Activated CD8-positive, alpha-beta memory T cell treated with anti-CD3 and anti-CD28 coated beads, Interleukin-2, amount 50 U/mL, for 4 hours (primary cell): ENCODE data around the gene ADCY7.

Experiments
- DNase-seq: peaks from one replicate; pipeline ENCODE4 v3.0.0-alpha.2; 2020

Gene ADCY7

DNA sequence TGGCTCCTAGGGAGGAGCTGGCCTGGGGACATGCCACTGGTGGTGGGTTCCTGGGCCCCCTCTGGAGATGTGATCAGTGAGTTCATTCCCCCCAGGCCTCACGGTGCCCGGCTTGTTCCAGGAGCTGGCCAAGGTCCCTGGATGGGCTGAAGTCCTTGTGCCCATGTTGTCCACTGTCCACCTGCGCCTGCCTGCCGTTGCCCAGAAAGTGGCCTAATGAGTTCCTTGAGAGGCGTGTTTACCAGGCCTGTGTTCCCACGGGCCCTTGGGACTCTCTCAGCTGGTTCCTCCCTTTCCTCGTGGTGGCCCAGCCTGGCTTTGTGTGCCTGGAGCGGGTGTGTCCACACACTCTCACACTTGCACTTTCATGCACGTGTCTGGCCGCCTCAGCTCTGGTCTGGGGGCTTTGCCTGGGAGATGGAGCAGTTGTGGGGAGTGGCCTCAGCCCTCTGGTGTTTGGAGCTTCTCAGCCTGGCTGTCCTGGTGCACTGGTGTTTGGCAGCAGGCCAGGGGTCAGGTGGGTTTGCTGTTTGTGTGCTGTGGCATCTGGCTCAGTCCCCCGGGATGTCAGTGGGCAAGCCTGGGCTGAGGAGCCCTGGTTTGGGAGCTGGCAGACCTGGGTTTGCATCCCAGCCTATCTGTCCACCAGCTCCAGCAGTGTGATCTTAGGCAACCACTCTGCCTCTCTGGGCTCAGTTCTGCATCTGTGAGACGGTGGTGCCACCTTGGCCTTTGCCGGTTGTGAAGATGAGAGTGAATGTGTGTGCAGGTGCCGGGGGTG lies 18.0 kb downstream of the ADCY7 start:
- DNase-seq, result no peak

DNA sequence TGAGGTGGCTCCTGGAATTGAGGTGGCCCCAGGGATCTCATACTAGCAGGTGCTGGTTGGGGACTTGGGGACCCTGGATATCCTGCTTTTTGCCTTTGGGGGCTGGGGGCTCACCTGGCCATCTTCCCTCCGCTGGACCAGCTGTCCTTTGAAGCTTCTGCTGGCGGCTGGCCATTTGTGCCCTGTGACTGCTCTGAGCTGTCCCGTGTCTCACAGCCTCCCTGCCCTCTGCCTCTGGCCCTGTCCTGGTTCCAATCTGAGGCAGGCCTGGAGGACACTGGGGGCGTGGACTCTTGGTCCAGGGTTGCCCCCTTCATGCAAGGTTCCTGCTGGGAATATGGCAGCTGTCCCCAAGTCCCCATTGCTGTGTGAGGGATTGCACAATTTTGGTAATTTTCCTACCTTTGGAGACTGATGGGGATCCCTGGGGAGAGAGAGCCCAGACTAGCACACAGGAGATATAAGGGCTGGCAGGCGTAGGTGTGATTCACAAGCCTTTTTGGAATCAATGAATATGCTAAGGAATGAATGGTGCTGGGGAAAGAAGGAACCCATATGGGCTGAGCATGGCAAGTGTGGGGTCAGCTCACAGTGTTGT lies 19.2 kb downstream of the ADCY7 start:
- DNase-seq, result no peak

DNA sequence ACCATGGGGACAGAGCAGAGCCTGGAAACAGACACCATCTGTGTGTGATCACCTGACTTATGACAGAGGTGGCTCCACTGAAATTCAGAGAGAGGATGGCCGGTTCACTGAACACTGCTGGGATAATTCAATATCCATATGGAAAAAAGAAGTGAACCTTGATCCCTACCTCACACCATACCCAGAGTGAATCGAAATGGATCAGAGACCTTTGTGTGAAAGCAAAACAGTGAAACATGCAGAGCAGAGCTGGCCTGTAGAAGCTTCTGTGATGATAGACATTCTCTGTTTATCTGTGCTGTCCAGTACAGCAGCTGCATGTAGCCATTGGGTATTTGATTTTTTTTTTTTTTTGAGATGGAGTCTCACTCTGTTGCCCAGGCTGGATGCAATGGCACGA lies 20.3 kb downstream of the ADCY7 start:
- DNase-seq, result no peak

DNA sequence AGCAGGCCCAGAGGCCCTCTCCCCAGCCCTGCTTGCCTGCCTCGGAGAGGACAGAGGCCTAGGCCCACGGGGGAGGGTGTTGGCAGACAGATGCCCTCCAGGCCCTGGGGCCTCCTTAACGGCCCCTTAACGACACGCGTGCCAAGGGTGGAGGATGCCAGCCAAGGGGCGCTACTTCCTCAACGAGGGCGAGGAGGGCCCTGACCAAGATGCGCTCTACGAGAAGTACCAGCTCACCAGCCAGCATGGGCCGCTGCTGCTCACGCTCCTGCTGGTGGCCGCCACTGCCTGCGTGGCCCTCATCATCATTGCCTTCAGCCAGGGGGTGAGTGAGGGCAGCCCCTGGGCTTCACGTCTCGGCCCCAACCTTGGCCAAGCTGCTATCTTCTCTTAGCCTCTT lies 21.7 kb downstream of the ADCY7 start:
- no peak for DNase-seq

DNA sequence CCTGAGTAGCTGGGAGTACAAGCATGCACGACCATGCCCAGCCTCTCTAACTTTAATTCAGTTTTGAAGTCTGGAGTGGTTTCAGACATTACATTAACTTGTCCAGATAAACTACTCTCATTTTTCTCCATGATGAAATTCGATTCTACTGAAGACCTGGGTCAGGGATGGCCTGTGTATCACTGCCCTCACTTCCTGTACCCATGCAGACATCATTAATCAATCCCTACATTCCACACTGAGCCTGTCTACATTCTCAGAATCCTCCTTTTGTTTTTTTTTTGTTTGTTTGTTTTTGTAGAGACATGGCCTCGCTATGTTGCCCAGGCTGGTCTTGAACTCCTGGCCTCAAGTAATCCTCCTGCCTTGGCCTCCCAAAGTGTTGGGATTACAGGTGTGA lies 22.6 kb downstream of the ADCY7 start:
- no peak for DNase-seq

DNA sequence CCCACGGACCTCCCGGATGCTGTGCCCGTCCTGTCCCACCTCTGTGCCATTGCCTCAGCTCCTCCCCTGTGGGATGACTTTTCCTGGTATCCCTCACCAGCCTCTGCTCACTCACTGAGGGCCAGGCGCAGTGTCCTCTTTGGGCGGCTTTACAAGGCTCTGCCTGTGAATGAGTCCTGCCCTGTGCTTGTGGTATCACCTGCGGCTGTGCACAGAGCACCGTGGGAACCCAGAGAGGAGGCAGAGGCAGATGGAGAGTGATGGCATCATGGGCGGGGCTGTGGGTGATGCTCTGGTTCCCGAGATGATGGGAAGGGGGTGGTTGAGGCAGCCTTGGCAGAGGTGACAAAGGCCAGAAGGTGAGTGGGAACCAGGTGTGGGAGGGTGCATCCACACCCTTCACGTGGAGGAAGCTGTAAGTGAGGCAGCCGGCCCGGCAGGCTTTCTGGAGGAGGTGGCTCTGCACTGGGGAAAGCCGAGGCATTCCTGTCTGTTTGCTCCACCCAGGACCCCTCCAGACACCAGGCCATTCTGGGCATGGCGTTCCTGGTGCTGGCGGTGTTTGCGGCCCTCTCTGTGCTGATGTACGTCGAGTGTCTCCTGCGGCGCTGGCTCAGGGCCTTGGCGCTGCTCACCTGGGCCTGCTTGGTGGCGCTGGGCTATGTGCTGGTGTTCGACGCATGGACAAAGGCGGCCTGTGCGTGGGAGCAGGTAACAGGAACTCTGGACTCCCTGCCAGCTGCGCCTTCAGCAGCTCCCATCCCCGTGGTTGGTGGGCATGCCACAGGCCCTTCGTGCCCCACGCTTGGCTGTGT lies 23.8 kb downstream of the ADCY7 start:
- DNase-seq, result no peak

DNA sequence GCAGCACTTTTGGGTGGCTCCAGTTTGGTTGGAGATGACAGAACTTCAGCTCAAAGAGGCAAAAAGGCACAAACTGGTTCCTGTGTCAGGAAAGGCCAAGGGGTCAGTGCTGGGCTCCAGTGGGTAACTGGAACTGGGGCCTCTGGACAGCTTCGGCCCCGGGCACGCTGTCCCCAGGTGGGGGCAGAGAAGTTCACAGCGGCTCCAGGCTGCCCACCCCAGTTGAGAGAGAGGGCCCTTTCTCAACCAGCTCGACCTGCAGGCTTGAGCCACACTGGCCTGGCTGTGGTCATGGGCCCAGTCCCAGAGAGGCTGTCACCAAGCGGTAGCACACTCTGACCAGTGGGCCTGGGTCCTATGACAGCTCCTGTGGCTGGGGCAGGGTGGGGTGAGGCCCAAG lies 24.5 kb downstream of the ADCY7 start:
- no peak for DNase-seq

DNA sequence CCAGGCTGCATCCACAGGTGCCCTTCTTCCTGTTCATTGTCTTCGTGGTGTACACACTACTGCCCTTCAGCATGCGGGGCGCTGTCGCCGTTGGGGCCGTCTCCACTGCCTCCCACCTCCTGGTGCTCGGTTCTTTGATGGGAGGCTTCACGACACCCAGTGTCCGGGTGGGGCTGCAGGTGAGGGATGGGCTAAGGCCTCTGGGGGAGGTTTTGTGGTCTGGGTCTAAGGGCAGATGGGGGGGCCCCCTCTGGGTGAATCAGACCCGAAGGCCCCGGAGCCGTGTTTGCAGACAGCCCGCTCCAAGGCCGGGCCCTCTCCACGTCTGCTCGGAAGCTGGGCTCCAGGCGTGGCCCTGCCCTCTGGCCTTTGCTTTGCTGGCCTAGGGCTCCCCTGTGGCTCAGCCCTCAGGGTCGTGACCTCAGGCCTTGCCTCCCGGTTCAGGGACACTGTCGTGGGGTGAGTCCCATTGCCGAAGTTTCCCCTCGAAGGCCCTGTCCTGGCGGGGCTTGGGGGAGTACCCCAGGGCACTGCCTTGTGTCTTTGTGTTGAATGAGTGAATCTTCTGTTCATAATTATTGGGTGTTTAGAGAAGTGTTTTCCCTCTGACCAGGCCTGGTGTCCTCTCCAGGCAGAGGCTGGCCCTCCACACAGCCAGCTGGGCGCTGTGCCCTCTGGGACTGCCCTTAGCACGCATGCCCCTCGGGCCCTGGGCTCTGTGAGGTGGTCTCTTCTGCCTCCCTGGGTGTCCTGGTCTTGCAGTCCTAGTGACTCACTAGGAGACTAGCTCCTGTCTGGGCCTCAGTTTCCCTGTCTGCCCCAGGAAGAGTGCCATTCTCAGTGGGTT lies 25.6 kb downstream of the ADCY7 start:
- DNase-seq, result no peak

DNA sequence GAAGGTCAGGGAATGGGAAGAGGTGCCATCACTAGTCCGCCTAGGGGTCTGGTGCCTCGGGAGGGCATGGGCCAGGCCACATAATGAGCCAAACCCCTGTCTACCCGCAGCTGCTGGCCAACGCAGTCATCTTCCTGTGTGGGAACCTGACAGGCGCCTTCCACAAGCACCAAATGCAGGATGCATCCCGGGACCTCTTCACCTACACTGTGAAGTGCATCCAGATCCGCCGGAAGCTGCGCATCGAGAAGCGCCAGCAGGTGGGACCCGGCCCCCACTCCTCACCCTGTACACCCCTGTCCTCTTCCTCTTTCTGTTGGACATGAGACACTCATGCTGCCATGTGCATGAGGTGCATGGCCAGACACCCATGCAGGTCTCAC lies 26.2 kb downstream of the ADCY7 start:
- DNase-seq, result no peak

DNA sequence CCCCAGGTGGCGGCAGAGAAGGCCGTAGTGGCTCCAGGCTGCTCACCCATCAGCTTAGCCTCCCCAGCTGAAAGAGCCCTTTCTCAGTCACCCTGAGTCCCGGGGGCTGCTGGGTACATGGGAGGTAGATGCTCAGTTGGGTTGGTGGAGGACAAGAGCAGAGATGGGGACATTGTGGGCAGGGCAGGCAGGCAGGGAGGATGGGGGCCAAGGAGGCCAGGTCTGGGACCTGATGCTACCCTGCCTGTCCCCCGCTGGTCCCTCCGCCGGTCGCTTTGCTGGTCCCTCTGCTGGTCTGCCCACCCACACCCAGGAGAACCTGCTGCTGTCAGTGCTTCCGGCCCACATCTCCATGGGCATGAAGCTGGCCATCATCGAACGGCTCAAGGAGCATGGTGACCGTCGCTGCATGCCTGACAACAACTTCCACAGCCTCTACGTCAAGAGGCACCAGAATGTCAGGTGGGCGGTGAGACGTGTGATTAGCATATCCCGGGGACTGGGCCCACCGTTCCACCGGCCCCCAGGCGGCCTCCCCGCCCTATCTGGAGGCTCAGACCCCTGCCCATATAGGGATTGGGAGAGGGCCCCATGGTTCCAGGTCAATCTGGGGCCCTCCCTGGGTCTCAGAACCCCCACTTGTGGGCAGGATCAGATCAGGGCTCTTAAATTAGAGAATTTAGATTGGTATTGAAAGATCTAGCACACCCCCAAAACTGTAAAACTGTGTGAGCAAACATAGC lies 26.9 kb downstream of the ADCY7 start:
- DNase-seq, result no peak

DNA sequence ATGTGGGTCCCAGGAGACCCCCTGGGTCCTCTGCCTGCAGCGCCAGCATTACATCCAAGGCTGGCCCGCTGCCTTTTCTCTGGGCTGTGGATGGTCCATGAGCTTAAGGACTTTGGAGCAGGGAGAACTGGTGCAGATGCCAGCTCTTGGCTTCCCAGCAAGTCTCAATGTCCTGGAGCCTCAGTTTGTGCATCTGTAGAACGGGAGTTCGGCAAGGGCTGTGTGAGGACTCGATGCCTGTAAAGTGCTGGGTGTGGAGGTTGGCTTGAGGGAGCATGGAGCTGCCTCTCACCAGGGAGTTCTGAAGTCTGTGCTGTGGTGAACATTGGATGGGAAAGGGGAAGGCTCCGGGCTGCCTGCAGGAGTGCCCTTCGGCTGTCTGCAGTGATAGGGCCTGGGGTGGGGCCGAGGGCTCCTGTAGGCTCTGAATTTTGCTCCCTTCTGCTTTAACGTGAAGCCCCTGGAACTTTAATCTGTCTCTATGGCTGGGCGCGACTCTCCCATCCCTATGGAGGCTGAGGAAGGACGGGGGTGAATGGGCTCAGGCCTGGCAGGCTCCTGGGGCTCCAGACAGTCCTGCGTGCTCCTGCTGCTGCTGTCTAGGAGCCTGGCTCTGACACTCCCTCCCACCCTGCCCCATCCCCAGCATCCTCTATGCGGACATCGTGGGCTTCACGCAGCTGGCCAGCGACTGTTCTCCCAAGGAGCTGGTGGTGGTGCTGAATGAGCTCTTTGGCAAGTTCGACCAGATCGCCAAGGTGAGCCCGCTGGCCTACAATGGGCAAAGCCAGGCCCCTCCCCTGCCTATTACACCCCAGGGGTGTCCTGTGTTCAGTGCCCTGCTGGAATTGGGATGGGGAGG lies 27.9 kb downstream of the ADCY7 start:
- no peak for DNase-seq

DNA sequence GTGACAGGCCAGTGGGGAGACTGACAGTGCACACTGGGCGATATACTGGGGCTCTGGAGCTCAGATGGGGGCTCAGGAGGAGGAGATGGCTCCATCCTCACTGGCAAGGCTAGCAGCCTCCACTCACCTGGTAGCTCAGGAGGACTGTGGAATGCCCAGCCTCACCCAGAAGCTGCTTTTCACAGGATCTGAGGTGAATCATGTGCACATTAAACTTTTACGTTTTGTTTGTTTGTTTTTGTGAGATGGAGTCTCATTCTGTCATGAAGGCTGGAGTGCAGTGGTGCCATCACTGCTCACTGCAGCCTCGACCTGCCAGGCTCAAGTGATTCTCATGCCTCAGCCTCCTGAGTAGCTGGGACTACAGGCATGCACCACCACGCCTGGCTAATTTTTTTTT lies 28.6 kb downstream of the ADCY7 start:
- DNase-seq, result no peak

DNA sequence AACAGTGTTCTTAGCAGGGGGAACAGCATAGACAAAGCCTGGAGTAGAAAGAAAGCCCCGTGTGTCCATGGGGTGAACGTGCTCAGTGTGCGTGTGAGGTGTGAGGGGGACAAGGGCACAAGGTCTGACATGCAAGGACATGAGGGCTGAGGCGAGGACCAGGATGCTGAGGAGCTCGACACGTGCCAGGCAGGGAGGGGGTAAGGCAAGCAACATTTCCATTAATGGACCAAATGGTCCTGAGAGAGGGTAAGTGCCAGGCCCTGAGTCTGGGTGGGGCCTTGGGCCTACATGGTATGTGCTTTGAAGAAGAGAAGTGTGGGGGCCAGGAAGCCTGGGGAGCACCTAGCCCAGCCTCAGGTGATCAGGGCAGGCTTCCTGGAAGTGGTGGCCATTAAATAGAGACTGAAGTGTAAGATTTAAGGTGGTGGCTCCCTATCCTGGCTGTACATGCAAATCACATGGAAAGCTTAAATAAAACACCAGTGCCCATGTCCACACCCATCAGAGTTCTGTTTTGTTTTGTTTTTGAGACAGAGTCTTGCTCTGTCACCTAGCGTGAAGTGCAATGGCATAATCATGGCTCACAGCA lies 29.3 kb downstream of the ADCY7 start:
- DNase-seq, result no peak

DNA sequence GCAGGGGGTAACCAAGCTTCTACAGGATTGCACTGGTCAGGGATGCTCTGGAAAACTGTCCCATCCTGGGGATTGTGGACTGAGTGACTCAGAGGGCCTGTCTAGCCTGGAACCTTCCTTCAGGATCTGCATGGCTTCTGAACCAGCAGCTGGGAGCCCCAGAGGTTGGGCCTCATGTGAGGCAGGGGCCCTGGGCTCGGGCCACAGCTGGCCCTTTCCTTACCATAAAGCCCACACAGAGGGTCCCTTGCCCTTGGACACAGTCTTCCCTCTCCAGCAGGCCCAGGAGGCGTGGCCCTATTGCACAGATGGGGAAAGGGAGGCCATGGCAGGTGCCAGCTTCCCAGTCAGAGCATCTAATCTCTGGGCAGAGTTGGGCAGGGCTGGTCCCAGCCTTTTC lies 30.5 kb downstream of the ADCY7 start:
- no peak for DNase-seq

DNA sequence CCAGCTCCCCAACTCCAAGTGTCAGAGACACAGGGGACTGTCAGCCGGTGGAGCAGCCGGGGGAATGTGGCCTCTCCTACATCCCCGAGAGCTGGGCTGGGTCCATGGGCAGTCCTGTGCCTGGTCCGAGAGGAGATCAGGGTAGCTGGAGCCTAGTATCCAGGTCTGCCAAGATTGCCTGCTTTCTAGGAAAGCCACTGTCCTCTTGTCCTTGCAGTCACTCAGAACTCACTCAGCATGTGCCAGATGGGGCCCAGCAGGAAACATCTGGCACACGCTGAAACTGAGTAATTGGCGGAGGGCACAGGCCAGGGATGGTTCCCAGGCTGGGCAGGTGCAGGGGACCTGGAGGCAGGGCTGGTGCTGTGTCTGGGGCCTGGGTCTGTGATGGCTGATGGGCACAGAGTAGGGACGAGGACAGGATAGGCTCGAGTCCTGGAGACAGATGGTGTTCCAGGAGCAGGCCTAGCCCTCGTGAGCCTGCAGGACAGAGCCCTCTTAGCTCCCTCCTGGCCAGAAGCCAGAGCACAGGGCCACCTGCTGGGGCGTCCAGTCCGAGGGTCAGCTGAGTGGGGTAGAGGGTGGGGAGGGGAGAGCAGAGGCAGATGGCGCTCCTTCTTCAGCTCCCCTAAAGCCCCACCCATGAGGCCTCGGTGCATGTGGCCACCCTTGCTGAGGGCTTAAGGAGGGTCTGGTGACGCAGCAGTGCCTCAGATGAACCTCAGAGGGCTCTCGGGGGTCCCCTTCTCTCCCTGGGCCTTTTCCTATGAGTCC lies 31.1 kb downstream of the ADCY7 start:
- DNase-seq, result no peak

DNA sequence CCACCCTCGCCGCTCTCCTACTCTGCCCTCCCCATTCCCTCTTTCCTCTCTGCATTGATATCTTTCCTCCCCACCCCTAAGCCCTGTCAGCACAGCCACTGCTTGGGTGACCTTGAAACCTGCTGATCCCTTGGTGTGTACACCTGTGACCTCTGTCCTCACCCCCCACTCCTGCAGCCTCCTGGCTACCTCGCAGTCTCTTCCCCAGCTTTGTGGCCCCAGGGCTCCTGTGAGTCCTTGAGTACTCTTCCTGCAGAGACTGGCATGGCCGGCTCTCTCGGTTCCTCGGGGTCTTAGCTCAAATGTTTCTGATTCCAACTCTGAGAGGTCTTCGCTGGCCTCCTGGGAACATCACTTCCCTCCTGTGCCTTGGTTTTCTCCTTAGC lies 31.7 kb downstream of the ADCY7 start:
- DNase-seq, result no peak

DNA sequence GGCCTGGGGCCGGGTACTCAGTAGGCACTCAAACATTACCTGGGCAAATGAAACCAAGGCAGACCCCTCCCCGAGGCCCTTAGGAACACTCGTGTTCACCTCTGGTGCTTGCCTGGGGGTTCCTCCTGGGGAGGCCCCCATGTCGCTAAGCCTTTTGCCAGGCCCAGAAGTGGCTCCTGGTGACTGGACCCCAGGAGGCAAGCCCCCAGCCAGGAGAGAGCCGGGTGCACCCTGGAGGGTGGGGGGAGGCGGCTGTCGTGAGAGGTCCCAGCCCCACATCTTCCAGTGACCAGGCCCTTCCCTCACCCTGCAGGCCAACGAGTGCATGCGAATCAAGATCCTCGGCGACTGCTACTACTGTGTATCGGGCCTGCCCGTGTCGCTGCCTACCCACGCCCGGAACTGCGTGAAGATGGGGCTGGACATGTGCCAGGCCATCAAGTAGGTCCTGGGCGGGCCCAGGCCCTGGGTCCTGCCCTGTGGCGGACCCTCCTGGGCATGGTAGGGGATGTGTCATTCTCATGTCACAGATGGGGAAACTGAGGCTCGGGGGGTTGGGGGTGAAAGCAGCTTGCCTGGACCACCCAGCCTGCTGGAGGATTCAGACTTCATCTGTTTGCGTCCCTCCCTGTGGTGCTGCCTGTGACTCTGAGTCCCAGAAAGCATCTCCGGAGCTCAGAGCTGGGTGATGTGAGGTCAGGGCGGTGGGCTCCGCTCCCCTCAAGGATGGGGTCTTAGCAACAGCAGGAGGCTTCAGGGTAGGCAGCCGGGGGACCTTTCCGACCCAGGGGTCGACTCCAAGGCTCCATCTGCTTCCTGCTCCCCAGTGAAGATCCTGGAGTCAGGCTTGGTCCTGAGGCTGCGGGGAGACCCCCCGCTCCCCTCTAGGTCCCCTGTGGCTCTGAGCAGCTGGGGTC lies 32.5 kb downstream of the ADCY7 start:
- DNase-seq, result no peak

DNA sequence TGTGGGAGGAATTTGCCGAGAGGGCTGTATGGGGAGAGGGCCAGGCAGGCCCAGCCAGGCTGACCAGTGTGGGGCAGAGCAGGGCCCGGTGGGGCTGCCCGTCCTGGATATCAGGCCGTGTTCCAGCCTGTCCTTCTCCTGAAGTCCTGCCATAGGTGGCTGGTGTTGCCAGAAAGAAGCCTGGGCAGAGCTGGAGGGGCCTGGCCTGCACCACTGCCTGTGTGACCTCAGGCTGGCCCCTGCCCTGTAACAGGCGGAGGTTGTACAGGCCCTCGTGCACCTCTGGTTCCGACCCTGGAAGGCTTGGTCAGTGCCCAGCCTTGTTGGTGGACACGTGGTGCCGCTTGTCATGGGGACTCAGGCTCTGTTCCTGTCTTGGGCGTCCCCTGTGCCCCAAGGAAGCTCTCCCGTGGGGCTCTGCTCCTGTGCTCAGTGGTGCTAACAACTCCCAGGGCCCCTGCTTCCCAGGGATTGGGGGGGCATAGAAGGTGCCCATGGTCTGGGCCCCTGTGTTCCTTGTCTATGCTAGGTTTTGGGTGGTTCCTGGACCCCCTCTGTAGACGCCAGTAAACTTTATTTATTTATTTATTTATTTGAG lies 33.3 kb downstream of the ADCY7 start:
- DNase-seq, result no peak
